Left hindlimb (tissue), 1 donor: ENCODE results near the gene EXOC4.
"Not testable (repeated sequence)": the region's sequence is repeated elsewhere in the genome, so short reads cannot be mapped to it uniquely, and the experiment has no call there.

Experiments used
- DNase-seq: peaks from one replicate; pipeline ENCODE4 v3.0.0-alpha.2; 2018

The EXOC4 gene

DNA sequence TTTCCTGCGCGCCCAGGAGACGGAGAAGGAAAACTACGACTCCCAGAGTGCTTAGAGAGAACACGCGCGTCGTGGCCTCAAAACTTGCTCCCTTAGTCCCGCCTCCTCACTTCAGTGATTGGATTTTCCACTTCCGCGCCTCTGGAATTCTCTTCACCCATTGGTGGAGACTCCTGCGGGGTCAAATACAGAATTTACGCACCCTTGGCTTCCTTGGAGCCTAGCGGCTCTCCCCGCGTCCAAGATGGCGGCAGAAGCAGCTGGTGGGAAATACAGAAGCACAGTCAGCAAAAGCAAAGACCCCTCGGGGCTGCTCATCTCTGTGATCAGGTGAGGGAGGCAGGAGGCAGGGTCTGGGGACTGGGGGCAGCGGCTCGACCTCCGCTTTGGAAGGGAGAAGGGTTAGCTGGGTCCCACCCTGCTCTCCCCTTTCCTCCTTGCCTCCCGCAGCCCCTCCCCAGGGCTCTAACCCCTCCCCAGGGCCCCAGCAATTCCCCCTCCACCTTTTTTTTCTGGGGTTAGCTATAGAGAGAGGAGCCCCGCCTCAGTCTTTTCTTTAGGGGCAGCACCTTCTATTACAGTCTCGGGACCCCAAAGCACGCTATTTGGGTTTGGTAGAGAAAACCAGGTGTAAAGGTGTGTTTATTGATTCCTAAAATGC is at the start of gene EXOC4:
EXOC4 (plus strand) TSS at position 221 of the 661 bp plus-strand sequence.
- DNase-seq, result peak; percentile 97

DNA sequence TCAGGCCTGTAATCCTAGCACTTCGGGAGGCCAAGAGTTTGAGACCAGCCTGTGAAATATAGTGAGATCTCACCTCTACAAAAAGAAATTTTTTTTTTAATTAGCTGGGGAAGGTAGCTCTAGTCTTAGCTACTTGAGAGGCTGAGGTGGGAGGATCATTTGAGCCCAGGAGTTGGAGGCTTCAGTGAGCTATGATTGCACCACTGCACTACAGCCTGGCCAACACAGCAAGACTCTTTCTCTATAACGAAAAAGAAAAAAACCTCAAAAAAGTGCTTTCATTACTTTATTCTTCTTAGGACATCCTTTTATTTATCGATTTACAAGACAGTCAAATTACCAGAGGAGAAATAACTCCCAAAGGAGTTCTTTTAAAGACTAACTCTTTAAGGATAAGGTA is 49.4 kb upstream of the EXOC4 start:
- DNase-seq, result no peak

DNA sequence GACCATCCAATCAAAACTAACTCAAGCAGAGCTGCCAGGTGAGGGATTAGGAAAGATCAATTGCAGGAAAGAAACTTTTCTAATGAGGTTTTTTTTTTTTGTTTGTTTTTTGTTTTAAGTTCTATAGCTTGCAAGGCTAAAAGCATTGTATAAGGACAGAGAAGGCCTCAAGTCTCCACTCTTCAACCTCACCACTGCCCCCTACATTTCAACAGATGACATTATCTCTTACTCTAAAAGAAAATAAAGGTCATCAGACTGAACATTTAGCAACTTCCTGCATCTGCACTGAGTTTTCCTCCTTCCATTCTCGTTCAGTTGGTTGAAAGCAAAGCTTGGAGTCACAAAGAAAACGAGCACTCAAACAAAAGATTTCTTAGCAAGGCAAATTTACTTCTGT is 45.2 kb upstream of the EXOC4 start:
- no peak for DNase-seq

DNA sequence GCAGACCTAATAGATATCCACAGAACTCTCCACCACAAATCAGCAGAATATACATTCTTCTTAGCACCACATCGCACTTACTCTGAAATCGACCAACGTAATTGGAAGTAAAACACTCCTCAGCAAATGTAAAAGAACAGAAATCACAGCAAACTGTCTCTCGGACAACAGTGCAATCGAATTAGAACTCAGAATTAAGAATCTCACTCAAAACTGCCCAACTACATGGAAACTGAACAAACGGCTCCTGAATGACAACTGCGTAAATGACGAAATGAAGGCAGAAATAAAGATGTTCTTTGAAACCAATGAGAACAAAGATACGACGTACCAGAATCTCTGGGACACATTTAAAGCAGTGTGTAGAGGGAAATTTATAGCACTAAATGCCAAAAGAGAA is 42.1 kb upstream of the EXOC4 start:
- not testable (repeated sequence) for DNase-seq

DNA sequence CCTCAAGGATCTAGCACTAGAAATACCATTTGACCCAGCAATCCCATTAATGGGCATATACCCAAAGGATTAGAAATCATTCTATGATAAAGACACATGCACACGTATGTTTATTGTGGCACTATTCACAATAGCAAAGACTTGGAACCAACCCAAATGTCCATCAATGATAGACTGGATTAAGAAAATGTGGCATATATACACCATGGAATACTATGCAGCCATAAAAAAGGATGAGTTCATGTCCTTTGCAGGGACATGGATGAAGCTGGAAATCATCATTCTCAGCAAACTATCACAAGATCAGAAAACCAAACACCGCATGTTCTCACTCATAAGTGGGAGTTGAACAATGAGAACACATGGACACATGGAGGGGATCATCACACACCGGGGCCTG is 39.1 kb upstream of the EXOC4 start:
- DNase-seq, result not testable (repeated sequence)

DNA sequence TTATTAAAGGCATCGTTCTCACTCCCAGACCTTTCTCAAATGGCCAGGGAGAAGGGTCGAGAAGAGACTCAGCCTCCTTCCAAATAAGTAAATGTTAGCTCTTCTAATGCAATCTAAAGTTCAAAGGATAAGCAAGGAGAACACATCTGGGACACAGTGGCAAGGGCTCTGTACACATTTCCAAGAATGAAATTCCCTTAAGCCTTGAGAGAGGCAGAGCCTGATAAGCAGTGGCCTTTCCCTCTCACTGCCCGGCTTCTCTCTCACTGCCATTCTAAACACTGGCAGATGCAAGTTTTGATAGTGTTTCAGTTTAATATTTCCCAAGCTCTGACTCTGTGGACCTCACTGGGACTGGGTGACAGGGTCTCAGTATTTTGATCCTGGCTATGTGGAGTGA is 35.1 kb upstream of the EXOC4 start:
- no peak for DNase-seq

- no peak for DNase-seq
Observed at GRCh38 chr7:133230591-133231194, 22.2 kb upstream of the EXOC4 start.

DNA sequence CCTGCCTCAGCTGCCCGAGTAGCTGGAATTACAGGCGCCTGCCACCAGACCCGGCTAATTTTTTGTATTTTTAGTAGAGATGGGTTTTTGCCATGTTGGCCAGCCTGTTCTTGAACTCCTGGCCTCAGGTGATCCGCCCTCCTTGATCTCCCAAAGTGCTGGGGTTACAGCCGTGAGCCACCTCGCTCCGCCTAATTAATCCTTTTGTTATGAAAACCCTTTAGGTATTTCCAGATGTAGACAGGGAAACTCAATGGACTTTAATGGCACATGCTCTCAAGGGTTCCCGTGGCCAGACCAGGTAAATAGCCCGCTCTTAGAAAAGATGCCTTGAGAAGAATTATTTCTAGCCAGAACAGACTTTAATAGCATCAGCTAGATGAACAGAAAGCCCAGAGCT is 19.7 kb upstream of the EXOC4 start:
- no peak for DNase-seq

DNA sequence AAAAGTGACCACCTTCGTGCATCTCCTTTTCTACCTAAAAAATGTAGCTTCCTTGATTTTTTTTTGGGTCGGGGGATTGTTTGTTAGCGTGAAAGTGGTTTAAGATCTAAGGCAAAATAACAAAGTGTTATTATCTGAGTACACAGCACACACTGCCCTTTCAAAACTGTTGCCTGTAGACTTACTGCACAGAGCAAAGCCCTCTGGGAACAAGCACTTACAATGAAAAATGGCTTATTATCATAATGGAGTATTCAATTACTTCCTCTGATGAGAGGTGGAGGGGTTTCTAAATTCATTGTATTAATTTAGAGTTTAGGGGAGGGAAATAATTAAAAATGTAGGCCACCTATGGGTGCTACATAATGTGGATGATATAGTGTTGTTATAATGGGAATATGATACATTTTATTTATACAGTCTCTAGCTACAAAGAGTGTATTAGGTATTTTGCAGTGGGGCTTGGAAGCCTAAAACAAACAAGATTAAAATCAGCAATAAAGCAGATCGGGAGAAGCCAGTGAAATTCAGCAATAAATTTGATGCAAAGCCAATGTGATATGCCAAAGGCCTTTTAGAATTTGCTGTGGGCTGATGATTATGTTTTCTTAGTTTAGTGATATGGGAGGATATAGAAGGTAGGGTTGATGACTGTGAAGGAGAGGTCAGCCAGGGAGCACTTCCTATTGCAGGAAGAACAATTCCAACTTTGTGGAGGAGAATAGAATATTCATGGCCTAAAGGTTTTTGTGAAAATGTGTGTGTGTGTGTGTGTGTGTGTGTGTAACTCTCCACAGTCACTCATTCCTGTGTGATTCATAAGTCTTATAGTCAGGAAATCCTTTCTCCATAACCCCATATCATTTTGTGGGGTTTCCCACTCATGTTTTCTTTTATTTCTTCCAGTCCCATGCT is 17.7 kb upstream of the EXOC4 start:
- DNase-seq, result no peak

- no peak for DNase-seq
Observed at GRCh38 chr7:133237545-133237944, 15.3 kb upstream of the EXOC4 start.

- no peak for DNase-seq
Observed at GRCh38 chr7:133240302-133240701, 12.6 kb upstream of the EXOC4 start.

DNA sequence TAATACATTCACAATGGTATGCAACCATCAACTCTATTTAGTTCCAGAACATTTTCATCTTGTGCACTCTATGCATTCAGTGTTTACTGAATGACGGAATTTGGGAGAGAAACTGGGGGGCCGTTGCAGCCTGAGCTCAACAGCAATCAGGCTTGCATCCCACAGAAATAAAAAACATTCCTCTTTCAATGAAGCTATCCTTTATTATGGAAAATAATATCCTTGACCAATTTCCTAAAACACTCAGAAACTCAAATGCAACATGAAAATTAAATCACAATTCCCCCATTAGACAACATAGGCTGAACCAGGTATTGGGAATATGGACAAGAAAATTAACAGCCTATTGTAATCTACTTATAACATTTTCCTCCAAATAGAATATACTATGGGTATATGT is 6.3 kb upstream of the EXOC4 start:
- no peak for DNase-seq

DNA sequence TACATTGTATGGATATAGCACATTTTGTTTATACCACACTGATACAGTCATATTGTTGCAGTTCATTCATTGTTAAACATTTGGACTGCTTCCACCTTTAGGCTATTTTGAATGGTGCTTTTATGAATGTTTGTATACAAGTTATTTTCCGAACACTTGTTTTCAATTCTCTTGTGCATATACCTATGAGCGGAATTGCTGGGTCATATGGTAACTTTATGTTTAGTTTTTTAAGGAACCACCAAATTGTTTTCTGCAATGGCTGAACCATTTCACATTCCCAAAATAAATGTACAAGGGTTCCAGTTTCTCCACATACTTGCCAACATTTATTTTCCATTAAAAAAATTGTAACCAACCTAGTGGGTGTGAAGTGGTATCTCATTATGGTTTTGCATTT is 4.0 kb upstream of the EXOC4 start:
- DNase-seq, result no peak

DNA sequence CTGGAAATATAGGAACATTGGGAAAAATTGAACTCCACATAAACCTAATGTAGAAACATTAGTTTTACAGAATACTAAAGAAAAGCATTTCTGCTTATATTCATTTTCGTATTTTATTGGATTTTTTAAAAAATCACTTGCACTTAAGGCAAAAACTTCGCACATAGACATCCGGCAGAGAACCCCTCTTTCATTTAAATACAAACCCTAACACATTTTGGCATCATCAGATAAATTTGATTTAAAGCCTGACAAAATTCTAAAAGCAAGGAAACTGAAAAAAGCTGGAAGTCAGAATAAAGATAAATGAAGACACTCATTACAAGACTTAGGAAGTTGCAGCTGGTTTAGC is 396 bp upstream of the EXOC4 start:
- no peak for DNase-seq

DNA sequence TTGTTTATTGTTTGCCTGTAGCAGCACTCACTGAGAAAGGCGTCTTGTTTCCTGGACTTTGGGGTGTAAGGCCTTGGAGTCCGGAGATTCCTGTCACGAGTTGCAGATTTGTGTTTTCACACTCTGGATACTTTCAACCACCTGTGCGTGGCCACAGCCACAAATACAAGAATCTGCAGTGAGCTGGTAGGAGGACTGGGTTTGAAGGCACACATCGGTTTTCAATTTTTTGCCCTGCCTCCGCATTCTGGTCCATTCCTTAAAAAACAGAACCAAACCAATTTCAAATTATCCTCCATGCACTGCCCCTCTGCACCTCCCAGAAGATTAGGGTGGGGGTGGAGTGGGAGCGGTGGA is 619 bp downstream of the EXOC4 start:
- no peak for DNase-seq

GRCh38 chr7:133255486-133255885 is 2.6 kb downstream of the EXOC4 start:
- no peak for DNase-seq

DNA sequence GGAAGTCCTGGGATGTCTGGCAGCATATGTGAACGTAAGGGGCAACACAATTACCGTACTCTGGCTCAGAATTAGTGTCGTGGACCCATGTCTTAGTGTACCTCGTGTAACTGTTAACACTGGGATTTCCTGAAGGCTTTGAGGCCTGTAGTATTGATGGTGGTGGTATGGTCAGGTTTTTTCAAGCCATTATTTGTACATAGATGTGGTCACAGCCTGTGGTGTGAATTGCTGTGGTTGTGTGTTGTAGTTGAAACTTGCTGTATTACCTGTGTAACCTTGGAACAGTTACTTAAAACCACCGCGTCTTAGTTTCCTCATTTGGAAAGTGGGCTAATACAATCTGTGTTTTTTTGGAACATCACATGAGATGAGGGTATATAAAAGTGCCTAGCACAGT is 5.3 kb downstream of the EXOC4 start:
- no peak for DNase-seq

- no peak for DNase-seq
Observed at GRCh38 chr7:133265821-133266220, 12.9 kb downstream of the EXOC4 start.

DNA sequence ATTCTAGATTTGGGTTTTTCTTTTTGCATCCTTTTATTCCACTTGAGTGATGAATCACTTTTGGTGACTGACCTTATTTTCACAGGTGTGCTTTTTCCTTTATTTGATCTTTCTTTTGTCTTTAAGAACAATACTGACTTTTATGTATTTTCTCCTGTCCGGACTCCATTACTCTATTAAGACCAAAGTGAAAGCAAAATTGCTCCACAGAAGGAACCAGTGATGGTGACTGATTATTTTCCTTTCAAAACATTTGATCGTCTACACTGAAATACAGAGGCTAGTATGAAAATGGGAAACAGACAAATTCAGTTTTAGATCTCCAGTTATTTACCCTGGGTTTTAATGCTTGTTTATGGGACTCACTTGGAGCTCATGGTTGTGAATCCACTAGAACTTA is 15.5 kb downstream of the EXOC4 start:
- DNase-seq, result no peak

GRCh38 chr7:133272336-133272735 is 19.5 kb downstream of the EXOC4 start:
- DNase-seq, result no peak

- no peak for DNase-seq
Observed at GRCh38 chr7:133273227-133273626, 20.3 kb downstream of the EXOC4 start.

- DNase-seq, result no peak
Observed at GRCh38 chr7:133274265-133274664, 21.4 kb downstream of the EXOC4 start.

GRCh38 chr7:133275008-133275407 is 22.1 kb downstream of the EXOC4 start:
- no peak for DNase-seq

GRCh38 chr7:133275446-133276095 is 22.7 kb downstream of the EXOC4 start:
- DNase-seq, result no peak
